VCaP (cell line): ENCODE data around the gene TTN.

ENCODE experiments used
- H3K27ac ChIP-seq: fragments of 450-650 bp; 2 replicates; pipeline ENCODE4 v1.5.1; 2017
- TF ChIP-seq, protein P1 (sequence below): fragments of 450-650 bp; conservative IDR thresholded peaks from 2 replicates; pipeline ENCODE4 v1.5.1; 2017; ENCODE audit warnings: mild to moderate bottlenecking, moderate library complexity

The TTN gene

DNA sequence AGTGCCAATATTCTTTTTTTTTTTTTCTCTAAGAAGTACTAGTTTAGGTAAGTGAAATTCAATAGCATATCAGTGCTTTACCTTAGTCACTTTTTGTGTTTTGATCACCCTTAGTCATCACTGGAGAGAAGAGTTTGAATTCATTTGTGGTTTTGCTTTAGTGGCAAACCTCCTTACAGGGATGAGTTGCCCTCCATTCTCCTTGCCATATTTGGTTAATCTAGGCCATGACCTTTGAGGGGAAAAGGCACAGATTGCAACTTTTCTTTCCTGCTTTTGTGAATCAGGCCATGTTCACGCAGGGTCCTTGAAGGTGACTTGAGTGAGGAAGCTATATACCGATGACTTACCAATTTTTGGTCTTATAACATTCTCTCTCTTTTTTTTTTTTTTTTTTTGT, 292.6 kb downstream of the TTN start:
- TF ChIP-seq, protein P1, sequence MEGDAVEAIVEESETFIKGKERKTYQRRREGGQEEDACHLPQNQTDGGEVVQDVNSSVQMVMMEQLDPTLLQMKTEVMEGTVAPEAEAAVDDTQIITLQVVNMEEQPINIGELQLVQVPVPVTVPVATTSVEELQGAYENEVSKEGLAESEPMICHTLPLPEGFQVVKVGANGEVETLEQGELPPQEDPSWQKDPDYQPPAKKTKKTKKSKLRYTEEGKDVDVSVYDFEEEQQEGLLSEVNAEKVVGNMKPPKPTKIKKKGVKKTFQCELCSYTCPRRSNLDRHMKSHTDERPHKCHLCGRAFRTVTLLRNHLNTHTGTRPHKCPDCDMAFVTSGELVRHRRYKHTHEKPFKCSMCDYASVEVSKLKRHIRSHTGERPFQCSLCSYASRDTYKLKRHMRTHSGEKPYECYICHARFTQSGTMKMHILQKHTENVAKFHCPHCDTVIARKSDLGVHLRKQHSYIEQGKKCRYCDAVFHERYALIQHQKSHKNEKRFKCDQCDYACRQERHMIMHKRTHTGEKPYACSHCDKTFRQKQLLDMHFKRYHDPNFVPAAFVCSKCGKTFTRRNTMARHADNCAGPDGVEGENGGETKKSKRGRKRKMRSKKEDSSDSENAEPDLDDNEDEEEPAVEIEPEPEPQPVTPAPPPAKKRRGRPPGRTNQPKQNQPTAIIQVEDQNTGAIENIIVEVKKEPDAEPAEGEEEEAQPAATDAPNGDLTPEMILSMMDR = no peak
- no peak overlapping the region for H3K27ac ChIP-seq

- TF ChIP-seq, protein P1 = no peak
- H3K27ac ChIP-seq = no peak overlapping the region
Observed at GRCh38 chr2:178513876-178514275, 293.3 kb downstream of the TTN start.

- TF ChIP-seq, protein P1 = no peak
- H3K27ac ChIP-seq = no peak overlapping the region
Observed at GRCh38 chr2:178512484-178512883, 294.7 kb downstream of the TTN start.

DNA sequence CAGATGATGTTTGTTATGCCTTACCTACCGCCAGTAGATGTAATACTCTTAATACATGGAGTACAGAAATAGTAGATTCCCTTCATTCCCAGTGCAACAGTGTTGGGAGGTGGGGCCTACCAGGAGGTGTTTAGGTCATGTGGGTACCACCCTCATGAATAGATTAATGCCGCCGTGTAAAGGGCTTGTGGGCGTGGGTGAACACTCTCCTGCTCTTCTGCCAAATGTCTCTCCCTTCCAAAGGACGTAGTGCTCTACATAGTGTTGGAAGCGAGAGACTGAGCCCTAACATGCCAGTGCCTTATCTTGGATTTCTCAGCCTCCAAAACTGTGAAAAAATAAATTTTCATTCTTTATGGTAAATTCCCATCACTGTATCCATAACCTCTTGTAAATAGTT, 296.8 kb downstream of the TTN start:
- TF ChIP-seq, protein P1 = no peak

DNA sequence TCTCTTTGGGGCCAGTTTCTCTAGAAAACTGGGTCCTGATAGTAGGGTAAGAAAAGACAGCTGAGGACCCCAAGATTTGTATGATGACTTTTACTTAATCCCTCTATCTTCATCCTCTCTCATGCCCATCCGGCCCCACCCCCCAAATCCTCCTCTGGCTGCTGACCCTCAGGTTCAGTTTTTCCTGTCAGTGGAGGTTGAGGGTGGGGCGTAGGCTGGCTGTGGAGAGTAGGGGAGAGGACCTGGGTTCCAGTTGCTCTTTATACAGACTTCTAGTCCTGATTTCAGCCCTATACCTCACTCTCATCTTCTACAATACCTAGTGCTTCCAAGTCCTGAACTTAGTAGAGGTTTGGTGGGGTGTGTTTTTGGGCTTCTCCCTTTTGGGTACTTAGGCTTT, 298.6 kb downstream of the TTN start:
- TF ChIP-seq, protein P1 = no peak
- H3K27ac ChIP-seq = no peak overlapping the region

More for the DNA sequence above, 296.8 kb downstream of the TTN start:
- H3K27ac ChIP-seq = no peak overlapping the region

GRCh38 chr2:178506949-178507348, 300.3 kb downstream of the TTN start:
- H3K27ac ChIP-seq = no peak overlapping the region
- TF ChIP-seq, protein P1 = no peak

- TF ChIP-seq, protein P1 = no peak
- H3K27ac ChIP-seq = no peak overlapping the region
Observed at GRCh38 chr2:178506524-178506923, 300.7 kb downstream of the TTN start.

DNA sequence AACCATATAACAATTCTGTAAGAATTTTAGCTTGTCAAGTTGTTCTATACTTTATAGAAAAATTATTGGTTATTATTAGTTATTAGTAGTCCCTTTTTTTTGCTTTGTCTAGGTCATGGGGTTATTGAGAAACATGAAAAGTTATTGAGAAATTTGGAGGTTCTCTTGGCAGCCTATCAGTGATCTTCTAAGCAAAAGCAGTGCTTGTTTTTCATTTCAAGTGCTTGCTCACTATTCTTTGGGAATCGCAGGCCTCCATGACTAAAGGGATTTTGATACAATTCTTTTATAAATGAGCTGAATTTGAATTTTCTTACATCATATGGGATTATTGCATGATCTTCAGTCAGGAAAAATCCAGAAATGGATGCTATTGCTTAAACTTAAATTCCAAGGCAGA, 301.1 kb downstream of the TTN start:
- H3K27ac ChIP-seq = no peak overlapping the region
- TF ChIP-seq, protein P1 = no peak
